ENCODE data around the gene JUND. TPM values are rescaled to one million over a fixed set of nuclear protein-coding genes. Genes with fewer than 3 reads are reported as not detected.

Gene JUND
- total RNA-seq, 1 donor = 1,318 TPM

DNA sequence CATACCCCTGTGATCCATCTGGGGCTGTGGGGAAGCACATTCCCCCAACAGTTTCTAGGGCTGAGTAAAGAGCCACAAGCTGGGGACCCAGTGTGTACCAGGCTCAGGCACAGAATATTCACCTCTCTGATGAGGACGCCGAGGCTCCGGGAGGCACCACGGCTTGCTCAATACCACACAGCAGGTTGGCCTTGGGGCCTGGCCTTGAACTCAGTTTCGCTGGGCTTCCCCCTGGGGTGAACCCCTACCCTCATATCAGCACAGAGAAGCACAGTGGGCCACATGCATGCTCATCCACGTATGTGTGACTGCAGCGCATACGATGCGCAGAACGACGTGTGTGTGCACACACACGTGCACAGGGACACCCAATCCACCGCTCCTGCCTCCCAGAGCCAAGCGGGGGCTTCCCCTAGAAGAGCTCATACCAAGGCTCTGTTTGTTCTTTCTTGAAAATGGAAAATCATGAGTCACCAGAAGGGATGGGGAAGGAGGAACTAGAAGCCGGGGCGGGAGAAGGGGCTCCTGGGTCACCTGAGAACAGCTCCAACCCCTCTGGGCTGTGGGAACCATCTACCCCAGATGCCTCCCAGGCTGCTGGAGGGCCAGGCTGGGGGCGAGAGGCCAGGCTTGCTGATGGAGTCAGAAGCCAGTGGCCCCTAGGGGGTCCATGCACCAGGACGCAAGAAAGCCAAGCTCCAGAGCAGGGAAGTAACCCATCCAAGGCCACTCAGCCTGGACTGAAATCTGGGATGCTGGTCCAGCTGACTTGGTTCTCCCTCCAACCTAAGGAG lies 50.3 kb downstream of the JUND start:
- H3K4me1 ChIP-seq (ENCODE audit: insufficient read depth, low read length) = peaks cover under 1% of the 10 kb centered on the region
- no peaks in the 10 kb centered on the region for H3K9me3 ChIP-seq (ENCODE audit: low read depth, low read length)
- peaks cover 49% of the 10 kb centered on the region for H3K27me3 ChIP-seq (ENCODE audit: insufficient read depth, low read length)
- no peak overlapping the region for H3K4me3 ChIP-seq (ENCODE audit: low read length)

DNA sequence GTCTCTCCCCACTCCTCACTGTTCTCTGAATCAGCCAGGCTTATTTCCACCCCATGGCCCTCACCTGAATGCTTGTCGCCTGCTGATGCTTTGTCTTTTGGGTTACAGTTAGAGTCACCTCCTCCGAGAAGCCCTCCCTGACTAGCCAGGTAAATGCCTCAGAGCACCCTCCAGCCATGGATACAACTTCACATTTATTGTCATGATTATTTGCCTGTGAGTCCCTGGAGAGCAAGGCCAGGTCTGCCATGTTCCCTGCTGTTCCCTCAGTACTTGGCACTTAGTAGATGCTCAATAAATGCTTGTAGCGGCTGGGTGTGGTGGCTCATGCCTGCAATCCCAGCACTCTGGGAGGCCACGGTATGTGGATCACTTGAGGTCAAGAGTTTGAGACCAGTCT lies 51.5 kb downstream of the JUND start:
- H3K27me3 ChIP-seq (ENCODE audit: insufficient read depth, low read length) = peaks cover 60% of the 10 kb centered on the region
- no peak overlapping the region for H3K4me3 ChIP-seq (ENCODE audit: low read length)
- H3K9me3 ChIP-seq (ENCODE audit: low read depth, low read length) = no peaks in the 10 kb centered on the region
- H3K4me1 ChIP-seq (ENCODE audit: insufficient read depth, low read length) = peaks cover 13% of the 10 kb centered on the region

Other genes starting within 250 kb of the JUND start
- gene IL12RB1, start 194.7 kb downstream of the JUND start, total RNA-seq = 26.9 TPM
- 6.7 TPM for gene MAST3, start 183.8 kb downstream of the JUND start, total RNA-seq
- gene PIK3R2, start 128.5 kb downstream of the JUND start, total RNA-seq = 3.7 TPM
- 769 TPM for gene IFI30, start 107.8 kb downstream of the JUND start, total RNA-seq
- 4.3 TPM for gene MPV17L2, start 88.4 kb downstream of the JUND start, total RNA-seq
- gene RAB3A, start 77.6 kb downstream of the JUND start, total RNA-seq = 3.8 TPM
- not detected for gene PDE4C, start 55.2 kb downstream of the JUND start, total RNA-seq
- gene IQCN, start 7.2 kb downstream of the JUND start, total RNA-seq = 7.7 TPM
- 62.4 TPM for gene LSM4, start 41.5 kb upstream of the JUND start, total RNA-seq
- 21.4 TPM for gene PGPEP1, start 59.0 kb upstream of the JUND start, total RNA-seq
- not detected for gene GDF15, start 104.5 kb upstream of the JUND start, total RNA-seq
- 32.7 TPM for gene LRRC25, start 116.0 kb upstream of the JUND start, total RNA-seq
- gene SSBP4, start 137.8 kb upstream of the JUND start, total RNA-seq = 46.2 TPM
- 7.8 TPM for gene ISYNA1, start 156.5 kb upstream of the JUND start, total RNA-seq
- 40.4 TPM for gene ELL, start 240.4 kb upstream of the JUND start, total RNA-seq

Measured in mononuclear cell (primary cell).